HEK293 (cell line): ENCODE results near the gene ADNP.

Experiments used
- CTCF ChIA-PET: fragments of 350-600 bp; formaldehyde crosslinking; extraction: SDS; loops from one replicate; lab custom pipeline; 2021; ENCODE audit warnings: antibody characterized with exemption; lab: Yijun Ruan, JAX
- POLR2A ChIA-PET: fragments of 300-600 bp; formaldehyde crosslinking; extraction: SDS; loops from one replicate; lab custom pipeline; 2020; ENCODE audit warnings: antibody characterized with exemption, inconsistent platforms; lab: Yijun Ruan, JAX
- H3K27ac ChIP-seq: fragments of 200-500 bp; sonication (Bioruptor generic); 2 replicates; pipeline ENCODE4 v1.5.1; 2014; ENCODE audit warnings: low read depth, low read length, control low read depth, inconsistent platforms; ENCODE audit errors: extremely low read depth
- H3K36me3 ChIP-seq, 2 experiments: fragments of 200-500 bp in 1 of 2; sonication (Bioruptor generic) in 1 of 2; 1 replicate in 1 of 2; 2 replicates in 1 of 2; pipeline ENCODE4 v1.5.1; 2014 to 2017; ENCODE audit warnings: inconsistent platforms in 2 of 2, low read length in 2 of 2; ENCODE audit not compliant: control insufficient read depth in 2 of 2, insufficient read depth in 1 of 2
- H3K4me1 ChIP-seq: fragments of 200-500 bp; sonication (Bioruptor generic); 2 replicates; pipeline ENCODE4 v1.5.1; 2014; ENCODE audit warnings: mild to moderate bottlenecking, low read length, inconsistent platforms; ENCODE audit not compliant: control insufficient read depth, insufficient read depth
- H3K4me3 ChIP-seq: 2 replicates; pipeline ENCODE4 v1.5.1; 2011; ENCODE audit warnings: low read depth, mild to moderate bottlenecking, control low read depth, low read length, moderate library complexity
- H3K9me3 ChIP-seq: fragments of 200-500 bp; sonication (Bioruptor generic); 2 replicates; pipeline ENCODE4 v1.5.1; 2014; ENCODE audit warnings: low read depth, low read length, inconsistent platforms; ENCODE audit not compliant: control insufficient read depth, insufficient read depth
- PRDM2 ChIP-seq: fragments of 450-650 bp; formaldehyde crosslinking; IDR thresholded peaks from 2 replicates; pipeline ENCODE4 v1.5.1; 2016; ENCODE audit warnings: missing biosample characterization, missing genetic modification characterization, borderline replicate concordance
- ZFHX2 ChIP-seq: fragments of 450-650 bp; formaldehyde crosslinking; conservative IDR thresholded peaks from 2 replicates; pipeline ENCODE4 v1.5.1; 2016; ENCODE audit warnings: missing biosample characterization, missing genetic modification characterization
- ZNF114 ChIP-seq: fragments of 450-650 bp; formaldehyde crosslinking; IDR thresholded peaks from 2 replicates; pipeline ENCODE4 v1.5.0; 2017; ENCODE audit warnings: missing biosample characterization, missing genetic modification characterization
- ZNF133 ChIP-seq: fragments of 450-650 bp; formaldehyde crosslinking; IDR thresholded peaks from 2 replicates; pipeline ENCODE4 v1.5.1; 2016; ENCODE audit warnings: missing biosample characterization, missing genetic modification characterization
- ZNF26 ChIP-seq: fragments of 450-650 bp; formaldehyde crosslinking; IDR thresholded peaks from 2 replicates; pipeline ENCODE4 v1.5.1; 2016; ENCODE audit warnings: missing biosample characterization, missing genetic modification characterization
- ZNF324 ChIP-seq: fragments of 450-650 bp; formaldehyde crosslinking; IDR thresholded peaks from 2 replicates; pipeline ENCODE4 v1.5.1; 2016; ENCODE audit warnings: missing biosample characterization, missing genetic modification characterization
- ZNF366 ChIP-seq: fragments of 450-650 bp; formaldehyde crosslinking; conservative IDR thresholded peaks from 2 replicates; pipeline ENCODE4 v1.5.1; 2016; ENCODE audit warnings: missing biosample characterization, missing genetic modification characterization
- ZNF518A ChIP-seq: fragments of 450-650 bp; formaldehyde crosslinking; conservative IDR thresholded peaks from 2 replicates; pipeline ENCODE4 v1.5.1; 2016; ENCODE audit warnings: low read depth, missing biosample characterization, missing genetic modification characterization
- ZNF701 ChIP-seq: fragments of 450-650 bp; formaldehyde crosslinking; IDR thresholded peaks from 2 replicates; pipeline ENCODE4 v1.5.1; 2016; ENCODE audit warnings: missing biosample characterization, missing genetic modification characterization
- ZNF768 ChIP-seq: fragments of 450-650 bp; formaldehyde crosslinking; IDR thresholded peaks from 2 replicates; pipeline ENCODE4 v1.5.1; 2018; ENCODE audit warnings: missing biosample characterization, mild to moderate bottlenecking, missing genetic modification characterization
- TF ChIP-seq, protein P1 (sequence below): fragments of 450-650 bp; formaldehyde crosslinking; IDR thresholded peaks from 2 replicates; pipeline ENCODE4 v1.5.1; 2016; ENCODE audit warnings: missing biosample characterization, missing genetic modification characterization
- TF ChIP-seq, protein P2 (sequence below): fragments of 450-650 bp; formaldehyde crosslinking; IDR thresholded peaks from 2 replicates; pipeline ENCODE4 v1.5.1; 2016; ENCODE audit warnings: missing biosample characterization, missing genetic modification characterization

Gene ADNP

GRCh38 chr20:50930139-50930975 is 880 bp downstream of the ADNP start (continued):
- no peak for TF ChIP-seq PRDM2 (tag by site-specific recombination)

DNA sequence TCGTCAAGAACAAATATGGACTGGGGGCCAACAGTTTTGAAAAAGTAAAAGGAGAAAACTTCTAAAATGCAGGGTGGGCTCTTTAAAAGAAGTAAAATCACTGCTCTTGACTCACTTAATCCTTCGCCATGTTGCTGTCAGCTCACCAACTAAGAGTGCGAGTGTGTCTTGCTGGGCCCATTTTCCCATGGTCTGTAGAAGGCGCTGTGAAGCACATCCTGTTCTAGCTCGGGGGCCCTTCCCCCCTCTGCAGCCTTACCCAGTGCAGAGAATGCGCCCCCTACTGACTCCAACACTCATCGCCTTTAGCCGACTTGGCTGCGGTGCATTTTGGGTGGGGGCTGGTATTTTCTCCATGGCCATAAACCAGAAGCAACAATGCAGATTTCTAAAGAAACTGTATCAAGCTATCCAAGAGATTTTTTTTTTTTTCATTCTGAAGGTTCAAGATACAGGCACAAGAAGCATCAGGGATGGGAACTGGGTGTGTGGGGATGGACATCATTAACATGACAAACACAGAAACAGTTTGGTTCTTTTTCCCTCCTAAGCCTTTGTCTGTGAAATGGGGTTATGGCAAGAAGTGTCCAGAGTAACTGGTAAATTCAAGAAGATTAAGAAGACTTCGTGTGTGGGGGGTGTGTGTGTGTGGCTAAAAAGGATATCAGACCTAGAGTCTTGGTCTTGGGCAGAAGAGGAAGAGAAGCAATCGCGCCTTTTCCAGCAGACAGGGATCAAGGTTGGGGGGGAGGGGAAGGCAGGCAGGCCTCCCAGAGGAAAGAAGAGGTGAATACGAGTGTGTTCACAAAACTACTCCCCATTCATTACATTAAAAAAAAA is 1.7 kb downstream of the ADNP start:
- Histone ChIP-seq H3K27ac (peak overlapping the region; percentile 58), H3K9me3 (no peaks in the 10 kb centered on the region), H3K4me1 (no peaks in the 10 kb centered on the region; the same call in 1 of the 2 replicates), H3K4me3 (peak overlapping the region; percentile 98), H3K36me3 (peaks cover 14 to 75% of the 10 kb centered on the region in 2 experiments)
- ChIA-PET CTCF (interaction anchor here (0.6 to 3.6 kb wide), 35 partner anchors 10 to 636 kb away, joined by 3 to 36 read pairs (median 4); partner anchors contain the start of genes BCAS4, DPM1 and MOCS3), POLR2A (interaction anchor here (0.5 to 5.9 kb wide), 9 partner anchors 28 to 814 kb away, joined by 3 to 35 read pairs (median 5); partner anchors contain the start of genes BCAS4, DPM1 and MOCS3)
- TF ChIP-seq ZNF366 (tag by site-specific recombination) (0 out of 2 replicates have a peak, but pooled peaks have one; percentile 25), ZNF324 (peak; percentile 85), ZNF518A (no peak; the same call in 1 of the 2 replicates), ZNF701 (no peak), ZFHX2 (tag by site-specific recombination) (no peak), ZNF26 (tag by site-specific recombination) (no peak), ZNF768 (tag by site-specific recombination) (no peak; the same call in 1 of the 2 replicates), ZNF114 (no peak), ZNF133 (tag by site-specific recombination) (no peak)
- TF ChIP-seq, protein P1, sequence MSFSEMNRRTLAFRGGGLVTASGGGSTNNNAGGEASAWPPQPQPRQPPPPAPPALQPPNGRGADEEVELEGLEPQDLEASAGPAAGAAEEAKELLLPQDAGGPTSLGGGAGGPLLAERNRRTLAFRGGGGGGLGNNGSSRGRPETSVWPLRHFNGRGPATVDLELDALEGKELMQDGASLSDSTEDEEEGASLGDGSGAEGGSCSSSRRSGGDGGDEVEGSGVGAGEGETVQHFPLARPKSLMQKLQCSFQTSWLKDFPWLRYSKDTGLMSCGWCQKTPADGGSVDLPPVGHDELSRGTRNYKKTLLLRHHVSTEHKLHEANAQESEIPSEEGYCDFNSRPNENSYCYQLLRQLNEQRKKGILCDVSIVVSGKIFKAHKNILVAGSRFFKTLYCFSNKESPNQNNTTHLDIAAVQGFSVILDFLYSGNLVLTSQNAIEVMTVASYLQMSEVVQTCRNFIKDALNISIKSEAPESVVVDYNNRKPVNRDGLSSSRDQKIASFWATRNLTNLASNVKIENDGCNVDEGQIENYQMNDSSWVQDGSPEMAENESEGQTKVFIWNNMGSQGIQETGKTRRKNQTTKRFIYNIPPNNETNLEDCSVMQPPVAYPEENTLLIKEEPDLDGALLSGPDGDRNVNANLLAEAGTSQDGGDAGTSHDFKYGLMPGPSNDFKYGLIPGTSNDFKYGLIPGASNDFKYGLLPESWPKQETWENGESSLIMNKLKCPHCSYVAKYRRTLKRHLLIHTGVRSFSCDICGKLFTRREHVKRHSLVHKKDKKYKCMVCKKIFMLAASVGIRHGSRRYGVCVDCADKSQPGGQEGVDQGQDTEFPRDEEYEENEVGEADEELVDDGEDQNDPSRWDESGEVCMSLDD, result peak; percentile 73
- TF ChIP-seq, protein P2, sequence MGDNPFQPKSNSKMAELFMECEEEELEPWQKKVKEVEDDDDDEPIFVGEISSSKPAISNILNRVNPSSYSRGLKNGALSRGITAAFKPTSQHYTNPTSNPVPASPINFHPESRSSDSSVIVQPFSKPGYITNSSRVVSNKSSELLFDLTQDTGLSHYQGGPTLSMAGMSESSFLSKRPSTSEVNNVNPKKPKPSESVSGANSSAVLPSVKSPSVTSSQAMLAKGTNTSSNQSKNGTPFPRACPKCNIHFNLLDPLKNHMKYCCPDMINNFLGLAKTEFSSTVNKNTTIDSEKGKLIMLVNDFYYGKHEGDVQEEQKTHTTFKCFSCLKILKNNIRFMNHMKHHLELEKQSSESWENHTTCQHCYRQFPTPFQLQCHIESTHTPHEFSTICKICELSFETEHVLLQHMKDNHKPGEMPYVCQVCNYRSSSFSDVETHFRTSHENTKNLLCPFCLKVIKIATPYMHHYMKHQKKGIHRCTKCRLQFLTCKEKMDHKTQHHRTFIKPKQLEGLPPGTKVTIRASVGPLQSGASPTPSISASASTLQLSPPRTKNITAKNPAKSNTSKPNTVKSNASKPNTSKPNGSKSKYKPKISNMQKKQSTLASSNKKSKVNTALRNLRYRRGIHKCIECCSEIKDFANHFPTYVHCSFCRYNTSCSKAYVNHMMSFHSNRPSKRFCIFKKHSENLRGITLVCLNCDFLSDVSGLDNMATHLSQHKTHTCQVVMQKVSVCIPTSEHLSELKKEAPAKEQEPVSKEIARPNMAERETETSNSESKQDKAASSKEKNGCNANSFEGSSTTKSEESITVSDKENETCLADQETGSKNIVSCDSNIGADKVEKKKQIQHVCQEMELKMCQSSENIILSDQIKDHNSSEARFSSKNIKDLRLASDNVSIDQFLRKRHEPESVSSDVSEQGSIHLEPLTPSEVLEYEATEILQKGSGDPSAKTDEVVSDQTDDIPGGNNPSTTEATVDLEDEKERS, result peak; percentile 34; the same call in 1 of the 2 replicates
